Activated CD8-positive, alpha-beta memory T cell treated with anti-CD3 and anti-CD28 coated beads for 4 hours (primary cell): Measurements from ENCODE around the gene SMURF1.
"Not testable (repeated sequence)": the region's sequence is repeated elsewhere in the genome, so short reads cannot be mapped to it uniquely, and the experiment has no call there.

Source experiments
- DNase-seq, 2 donors: peaks; one replicate each; pipeline ENCODE4 v3.0.0-alpha.2; 2020; ENCODE audit warnings: low read depth in 2 of 2

SMURF1 gene

GRCh38 chr7:99054781-99055180 is 89.1 kb downstream of the SMURF1 start:
- no peak for DNase-seq

DNA sequence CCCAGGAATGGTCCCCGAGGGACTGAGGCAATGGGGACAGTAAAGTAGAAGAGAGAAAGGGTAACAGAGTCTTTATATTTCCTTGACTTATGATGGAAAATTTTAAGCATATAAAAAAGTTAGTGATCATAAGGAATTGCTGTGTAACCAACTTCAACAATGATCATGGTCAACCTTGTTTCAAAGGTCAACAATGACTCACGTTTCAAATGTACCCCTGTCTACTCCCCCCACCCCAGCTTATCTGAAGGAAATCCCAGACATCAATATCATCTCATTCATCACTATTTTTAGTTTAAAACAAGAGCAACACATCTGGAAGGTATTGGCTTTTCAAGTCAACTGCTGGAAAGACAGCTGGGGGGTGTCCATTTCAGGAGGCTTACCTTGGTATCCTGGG is 92.9 kb downstream of the SMURF1 start:
- no peak for DNase-seq

DNA sequence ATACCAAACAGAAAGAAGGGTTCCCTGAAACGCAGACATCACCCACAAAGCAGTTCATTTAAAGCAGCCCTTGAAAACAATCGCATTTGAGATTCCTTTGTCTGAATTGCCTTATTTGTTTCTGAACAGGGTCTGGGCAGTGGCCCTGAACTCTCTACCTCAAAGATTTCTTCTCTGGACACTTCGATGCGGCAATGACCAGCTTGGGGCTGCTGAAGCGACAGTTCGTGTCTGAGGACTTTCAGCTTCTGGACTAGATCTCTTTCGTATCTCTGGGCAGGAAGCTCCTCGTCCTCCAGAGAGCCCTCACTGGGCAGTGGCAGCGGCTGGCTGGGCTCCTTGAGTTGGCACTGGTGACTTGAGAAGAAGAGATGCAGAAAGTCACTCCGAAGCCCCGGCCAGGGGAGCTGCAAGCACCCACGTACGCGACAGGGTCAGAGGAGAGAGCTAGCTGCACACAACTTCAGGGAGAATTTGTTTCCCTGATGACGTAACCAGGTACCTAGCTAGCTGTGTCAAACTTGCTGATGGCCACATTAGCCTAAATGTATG is 96.3 kb downstream of the SMURF1 start:
- no peak for DNase-seq

DNA sequence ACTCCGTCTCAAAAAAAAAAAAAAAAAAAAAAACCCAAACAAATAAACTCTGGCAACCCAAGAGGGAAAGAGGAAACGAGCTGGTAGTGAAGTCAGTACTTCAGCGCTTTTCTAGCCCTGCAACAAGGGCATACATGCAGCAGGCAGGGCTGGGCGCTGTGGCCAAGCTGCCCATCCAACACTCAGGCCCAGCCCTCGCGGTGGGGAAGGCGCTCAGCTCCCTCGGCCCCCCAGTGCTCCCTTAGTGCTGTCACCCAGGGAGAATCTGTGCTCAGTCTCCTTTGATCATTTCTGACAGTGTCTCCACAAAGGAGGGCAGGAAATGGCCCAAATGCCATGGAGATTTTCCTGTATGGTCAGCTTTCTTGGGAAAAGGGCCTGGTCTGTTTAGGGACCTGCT is 97.2 kb downstream of the SMURF1 start:
- no peak for DNase-seq

- not testable (repeated sequence) for DNase-seq
Measured at GRCh38 chr7:99046262-99046661, 97.6 kb downstream of the SMURF1 start.

- DNase-seq: not testable (repeated sequence)
Measured at GRCh38 chr7:99044858-99045257, 99.0 kb downstream of the SMURF1 start.

- no peak for DNase-seq
Measured at GRCh38 chr7:99042957-99043356, 101.0 kb downstream of the SMURF1 start.

DNA sequence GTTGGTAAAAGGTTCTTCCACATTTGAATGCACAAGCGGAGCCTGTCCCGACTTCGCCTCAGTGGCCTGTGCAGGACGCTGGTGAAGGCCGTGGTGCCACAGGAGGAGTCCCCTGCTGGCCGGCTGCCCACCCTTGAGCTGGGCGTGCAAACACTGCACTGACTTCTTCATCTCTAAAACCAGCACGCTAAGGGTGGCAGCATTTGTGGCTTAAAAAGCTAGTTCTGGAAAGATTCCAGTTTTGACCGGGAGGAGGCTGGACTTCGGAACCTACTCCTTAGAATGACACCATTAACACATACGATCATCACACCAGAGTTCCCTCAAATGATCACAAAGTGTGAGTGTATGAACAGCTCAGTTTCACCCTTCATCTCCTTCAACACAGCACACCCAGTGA is 102.4 kb downstream of the SMURF1 start:
- no peak for DNase-seq

GRCh38 chr7:99040104-99040958 is 103.6 kb downstream of the SMURF1 start:
- peak; percentile 14 to 19 for DNase-seq

GRCh38 chr7:99039384-99039891 is 104.5 kb downstream of the SMURF1 start:
- DNase-seq: no peak

DNA sequence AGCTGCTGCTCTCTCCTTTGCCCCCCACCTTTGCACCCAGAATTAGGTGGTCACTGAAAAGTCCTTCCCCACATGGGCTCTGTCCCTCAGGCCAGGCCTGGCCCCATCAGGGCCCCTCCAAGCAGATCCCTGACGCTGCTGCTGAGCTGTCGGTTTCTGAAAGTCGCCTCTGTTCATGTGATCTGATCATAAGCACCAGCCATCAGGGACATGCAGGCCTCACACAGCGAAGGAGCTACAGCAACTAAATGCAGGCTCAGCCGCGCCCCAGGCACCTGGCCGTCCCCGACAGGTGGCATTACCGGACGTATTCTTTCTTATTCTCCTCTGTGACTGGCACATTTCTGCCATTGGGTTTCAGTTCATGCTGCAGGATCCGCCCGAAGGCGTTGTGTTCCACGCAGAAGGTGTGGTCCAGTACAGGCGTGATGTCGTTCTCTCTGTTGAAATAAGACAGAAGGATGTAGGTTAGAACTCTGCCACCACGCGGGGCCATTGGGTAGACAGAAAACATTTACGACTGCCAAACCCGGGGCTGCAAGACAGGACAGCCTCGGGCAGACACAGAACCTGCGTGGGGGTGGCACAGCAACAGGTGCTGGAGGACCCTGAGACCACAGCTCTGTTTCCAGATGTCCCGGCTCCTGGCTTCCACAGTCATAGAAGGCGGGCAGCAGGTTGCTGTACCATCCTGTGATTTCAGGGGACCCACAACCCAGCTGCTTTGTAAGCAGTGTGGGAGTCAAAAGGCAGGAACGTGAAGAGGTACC is 105.6 kb downstream of the SMURF1 start:
- no peak for DNase-seq

DNA sequence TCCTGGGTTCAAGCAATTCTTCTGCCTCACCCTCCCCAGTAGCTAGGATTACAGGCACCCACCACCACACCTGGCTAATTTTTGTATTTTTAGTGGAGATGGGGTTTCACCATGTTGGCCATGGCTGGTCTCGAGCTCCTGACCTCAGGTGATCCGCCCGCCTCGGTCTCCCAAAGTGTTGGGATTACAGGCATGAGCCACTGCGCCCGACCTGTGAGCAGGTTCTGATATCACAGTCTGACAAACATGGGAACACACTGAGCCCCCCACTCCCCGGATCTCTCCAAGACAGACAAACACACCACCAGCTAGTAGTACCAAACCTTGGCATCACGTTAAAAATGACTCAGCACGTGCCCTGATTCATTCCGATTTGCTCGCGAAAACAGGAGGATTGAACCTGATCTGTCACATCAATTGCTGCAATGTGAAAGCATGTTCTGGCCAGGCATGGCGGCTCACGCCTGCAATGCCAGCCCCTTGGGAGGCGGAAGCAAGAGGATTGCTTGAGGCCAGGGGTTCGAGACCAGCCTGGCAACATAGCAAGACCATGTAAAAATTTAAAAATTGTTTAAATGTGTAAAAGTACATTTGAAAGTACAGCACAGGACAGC is 106.5 kb downstream of the SMURF1 start:
- no peak for DNase-seq

DNA sequence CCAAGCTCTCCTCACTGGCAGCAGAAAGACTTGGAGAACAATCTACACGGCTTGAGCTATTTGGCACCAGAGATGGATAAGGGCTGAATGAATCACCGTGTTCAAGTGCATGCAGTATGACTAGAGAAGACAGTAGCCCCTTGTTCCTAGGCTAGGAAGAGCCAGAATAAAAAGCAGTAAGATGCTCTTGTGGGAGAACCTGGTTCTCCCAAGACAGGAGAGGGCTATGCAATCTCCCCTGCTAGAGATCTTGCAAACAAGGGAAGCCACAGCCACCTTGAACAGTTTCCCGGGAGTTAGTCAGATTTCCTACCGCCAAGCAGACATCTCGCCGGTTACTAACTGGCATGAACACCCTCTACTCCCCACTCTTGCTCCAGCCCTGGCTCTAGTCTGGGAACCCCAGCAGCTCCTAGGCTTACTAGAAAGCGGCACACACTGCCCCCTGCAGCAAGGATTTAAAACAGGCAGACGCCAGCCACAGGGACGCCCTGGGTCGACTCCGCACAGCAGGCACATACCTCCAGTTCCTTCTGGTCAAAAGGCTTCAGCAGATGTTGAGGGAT is 107.3 kb downstream of the SMURF1 start:
- no peak for DNase-seq

GRCh38 chr7:99035723-99036545 is 108.0 kb downstream of the SMURF1 start:
- DNase-seq: no peak

DNA sequence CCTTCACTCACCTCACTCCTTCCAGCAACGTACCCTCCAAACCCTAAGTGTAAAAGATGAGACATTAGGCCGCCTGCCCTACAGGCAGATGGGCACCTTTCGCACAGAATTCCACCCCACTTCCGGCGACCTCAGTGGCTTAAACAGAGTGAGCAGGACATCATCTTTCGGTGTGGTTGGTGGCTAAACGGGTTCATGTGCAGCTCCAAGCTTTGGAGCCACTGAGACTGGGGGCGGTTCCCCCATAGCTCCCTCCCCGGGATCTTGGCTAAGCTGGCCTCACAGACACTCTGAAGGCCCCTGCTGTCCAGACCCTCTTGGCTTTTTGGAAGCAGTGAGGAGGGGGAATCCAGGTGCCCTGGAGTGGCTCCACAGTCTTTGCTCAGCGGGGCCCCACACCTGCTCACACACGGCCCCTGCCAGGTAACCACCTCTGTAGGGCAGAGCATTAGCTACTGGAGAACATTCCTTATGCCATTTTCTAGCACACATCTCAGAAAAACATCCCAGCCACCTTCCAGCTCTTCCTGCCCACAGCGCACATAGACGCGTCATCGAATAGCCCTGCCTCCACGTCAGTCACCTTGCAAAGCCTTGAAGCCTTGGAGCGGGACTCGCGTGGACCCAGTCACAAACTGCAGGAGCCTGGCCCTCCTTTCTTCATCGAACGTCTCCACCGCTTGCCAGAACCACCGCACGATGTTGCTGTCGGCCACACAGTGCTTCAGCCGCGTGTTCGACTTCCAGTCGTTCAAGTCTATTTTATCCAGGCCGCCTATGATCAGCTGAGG is 108.8 kb downstream of the SMURF1 start:
- no peak for DNase-seq

DNA sequence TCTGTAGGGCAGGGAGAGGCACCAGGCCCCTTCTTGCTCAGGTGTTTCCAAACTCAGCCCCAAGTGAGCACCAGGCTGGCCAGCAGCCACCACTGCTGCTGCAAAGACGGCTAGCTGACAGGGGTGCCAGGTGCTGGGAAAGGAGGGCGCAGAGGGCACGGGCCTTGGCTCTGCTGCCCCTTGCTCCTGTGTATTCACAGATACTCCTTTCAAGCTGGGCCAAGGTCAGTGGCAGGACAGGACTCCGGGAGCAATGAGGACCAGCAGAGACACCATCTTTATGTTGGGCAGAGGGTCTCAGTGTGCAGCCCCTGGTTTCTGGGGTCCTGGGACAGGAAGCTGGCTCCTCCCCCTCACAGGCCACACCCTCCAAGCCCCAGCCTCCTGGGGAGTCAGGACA is 110.1 kb downstream of the SMURF1 start:
- DNase-seq: no peak

DNA sequence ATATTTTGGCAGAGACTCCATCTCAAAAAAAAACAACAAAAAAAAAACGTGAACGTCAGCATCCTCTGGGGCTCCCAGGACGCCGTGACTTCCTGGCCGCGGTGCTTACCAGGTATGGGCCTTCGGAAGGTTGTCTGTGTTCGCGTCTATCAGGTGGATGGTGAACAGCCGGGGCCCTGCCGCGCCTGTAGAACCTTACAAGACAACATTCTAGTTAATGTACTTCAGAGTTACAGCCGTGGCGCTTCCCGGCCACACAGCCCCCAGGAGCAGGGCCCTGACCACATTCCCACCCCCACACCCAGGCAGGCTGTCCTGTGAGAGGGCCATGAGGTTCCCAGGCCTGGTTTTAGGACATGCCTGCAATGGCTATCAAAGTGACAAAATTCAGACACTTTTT is 111.0 kb downstream of the SMURF1 start:
- DNase-seq: no peak

DNA sequence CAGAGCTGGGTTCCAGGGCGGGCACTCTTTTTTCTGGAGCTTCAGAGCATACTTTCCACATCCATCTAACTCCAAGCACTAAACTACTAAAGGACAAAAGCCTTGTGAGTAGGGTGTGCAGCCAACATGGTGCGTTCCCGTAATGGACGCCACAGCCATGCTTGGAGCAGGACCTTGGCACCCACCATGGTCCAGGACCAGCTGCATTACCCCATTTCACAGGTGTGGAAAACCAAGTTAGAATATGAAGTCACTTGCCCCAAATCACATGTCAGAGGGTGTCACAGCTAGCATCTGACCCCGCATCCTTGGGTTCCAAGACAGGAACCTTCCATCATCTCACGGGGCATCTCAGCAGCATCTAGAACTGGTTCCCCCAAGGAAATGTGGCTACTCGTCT is 112.4 kb downstream of the SMURF1 start:
- no peak for DNase-seq

- DNase-seq: no peak
Measured at GRCh38 chr7:99030951-99031350, 113.0 kb downstream of the SMURF1 start.

DNA sequence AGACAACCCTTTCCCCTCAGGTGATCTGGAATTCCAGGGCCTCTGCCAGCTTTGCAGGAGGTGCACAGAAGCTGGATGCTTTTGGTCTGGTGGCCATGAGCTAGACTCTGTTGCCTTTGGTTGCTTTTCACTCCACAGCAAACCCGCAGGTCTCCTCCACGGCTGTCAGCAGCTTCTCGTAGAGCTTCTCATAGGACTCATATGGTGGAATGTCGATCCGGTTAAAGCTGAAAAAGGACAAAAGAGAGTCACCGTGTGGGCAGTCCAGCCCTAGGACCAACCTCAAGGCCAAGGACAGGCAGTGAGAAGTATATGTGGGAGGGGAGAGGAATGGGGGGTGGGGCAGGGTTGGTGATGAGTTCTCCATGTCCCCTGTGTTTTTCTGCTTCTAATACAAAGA is 113.5 kb downstream of the SMURF1 start:
- no peak for DNase-seq
